Measurements from ENCODE around the gene FKBP1C.
"Not testable (repeated sequence)": the region's sequence is repeated elsewhere in the genome, so short reads cannot be mapped to it uniquely, and the experiment has no call there.

- not testable (repeated sequence) for TF ChIP-seq CTCF (IDR thresholded peaks at IDR 0.05; ENCODE audit: poor library complexity); EZH2 (IDR thresholded peaks at IDR 0.05; ENCODE audit: borderline replicate concordance); EZH2phosphoT487 (IDR thresholded peaks at IDR 0.05; ENCODE audit: low read depth, severe bottlenecking, unreplicated experiment)
Measured at GRCh38 chr6:63211343-63211742, at the start of gene FKBP1C.
